ENCODE measurements around the gene CR2.
A peak's percentile ranks its signal among the peaks of the same experiment; 100 is the strongest.
"Not testable (repeated sequence)": the region's sequence is repeated elsewhere in the genome, so short reads cannot be mapped to it uniquely, and the experiment has no call there.

Gene CR2

GRCh38 chr1:207453710-207454045 is 450 bp upstream of the CR2 start:
- DNase-seq (ENCODE audit: low read depth), result no peak

- no peak for DNase-seq (ENCODE audit: low read depth)
Observed at GRCh38 chr1:207455183-207455754, 1.1 kb downstream of the CR2 start.

- no peak for DNase-seq (ENCODE audit: low read depth)
Observed at GRCh38 chr1:207458414-207458813, 4.3 kb downstream of the CR2 start.

- no peak for DNase-seq (ENCODE audit: low read depth)
Observed at GRCh38 chr1:207459008-207459407, 4.9 kb downstream of the CR2 start.

GRCh38 chr1:207461649-207462048 is 7.5 kb downstream of the CR2 start:
- no peak for DNase-seq (ENCODE audit: low read depth)

GRCh38 chr1:207462535-207462934 is 8.4 kb downstream of the CR2 start:
- DNase-seq (ENCODE audit: low read depth), result no peak

GRCh38 chr1:207463021-207463420 is 8.9 kb downstream of the CR2 start:
- DNase-seq (ENCODE audit: low read depth), result no peak

GRCh38 chr1:207463571-207463970 is 9.4 kb downstream of the CR2 start:
- DNase-seq (ENCODE audit: low read depth), result no peak

GRCh38 chr1:207470927-207471326 is 16.8 kb downstream of the CR2 start:
- no peak for DNase-seq (ENCODE audit: low read depth)

- DNase-seq (ENCODE audit: low read depth), result no peak
Observed at GRCh38 chr1:207474210-207474609, 20.1 kb downstream of the CR2 start.

GRCh38 chr1:207486198-207486597 is 32.1 kb downstream of the CR2 start:
- DNase-seq (ENCODE audit: low read depth), result no peak

GRCh38 chr1:207487636-207488035 is 33.5 kb downstream of the CR2 start:
- DNase-seq (ENCODE audit: low read depth), result no peak

- DNase-seq (ENCODE audit: low read depth), result no peak
Observed at GRCh38 chr1:207493212-207493611, 39.1 kb downstream of the CR2 start.

- no peak for DNase-seq (ENCODE audit: low read depth)
Observed at GRCh38 chr1:207494171-207494570, 40.0 kb downstream of the CR2 start.

- DNase-seq (ENCODE audit: low read depth), result not testable (repeated sequence)
Observed at GRCh38 chr1:207495281-207495680, 41.2 kb downstream of the CR2 start.

- DNase-seq (ENCODE audit: low read depth), result peak; percentile 6
Observed at GRCh38 chr1:207495801-207496792, 42.0 kb downstream of the CR2 start, which contains the start of gene CR1. Gene CR1 (plus strand): TSS chr1:207496157. CDS start chr1:207496268, 111 bp downstream.

- no peak for DNase-seq (ENCODE audit: low read depth)
Observed at GRCh38 chr1:207497941-207498340, 43.8 kb downstream of the CR2 start.

GRCh38 chr1:207499573-207499972 is 45.4 kb downstream of the CR2 start:
- DNase-seq (ENCODE audit: low read depth), result peak; percentile 38

GRCh38 chr1:207500306-207500705 is 46.2 kb downstream of the CR2 start:
- DNase-seq (ENCODE audit: low read depth), result no peak

- no peak for DNase-seq (ENCODE audit: low read depth)
Observed at GRCh38 chr1:207501071-207501470, 46.9 kb downstream of the CR2 start.

- DNase-seq (ENCODE audit: low read depth), result no peak
Observed at GRCh38 chr1:207502726-207503125, 48.6 kb downstream of the CR2 start.

GRCh38 chr1:207503950-207504349 is 49.8 kb downstream of the CR2 start:
- DNase-seq (ENCODE audit: low read depth), result no peak

GRCh38 chr1:207504438-207504837 is 50.3 kb downstream of the CR2 start:
- no peak for DNase-seq (ENCODE audit: low read depth)

Measured in activated gamma-delta T cell treated with anti-CD3 and anti-CD28 coated beads, Interleukin-2, amount 50 U/mL, for 16 hours (primary cell).